ENCODE data around the gene CBLB.
A peak's percentile ranks its signal among the peaks of the same experiment; 100 is the strongest.

Gene CBLB

DNA sequence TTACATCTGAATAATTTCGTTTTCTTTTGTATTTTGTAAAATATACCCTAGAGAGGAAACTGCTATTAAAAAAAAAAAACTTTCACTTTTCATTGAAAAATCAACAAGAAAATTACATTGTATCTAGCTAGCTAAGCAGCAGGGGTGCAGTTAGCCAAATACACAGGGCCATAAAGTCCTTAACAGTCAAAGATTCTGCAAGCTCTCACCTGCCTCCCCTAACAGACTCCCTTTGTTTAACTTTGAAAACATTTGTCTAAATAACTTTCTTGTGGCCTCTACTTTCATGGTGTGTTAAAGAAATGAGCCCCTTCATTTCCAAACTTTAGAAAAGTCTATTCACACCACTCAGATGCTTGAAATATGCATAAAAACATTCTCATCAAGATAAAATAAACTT lies 23.3 kb downstream of the CBLB start:
- DNase-seq = no peak

- no peak for DNase-seq
Measured at GRCh38 chr3:105844704-105845103, 24.1 kb downstream of the CBLB start.

- DNase-seq = no peak
Measured at GRCh38 chr3:105843994-105844393, 24.8 kb downstream of the CBLB start.

DNA sequence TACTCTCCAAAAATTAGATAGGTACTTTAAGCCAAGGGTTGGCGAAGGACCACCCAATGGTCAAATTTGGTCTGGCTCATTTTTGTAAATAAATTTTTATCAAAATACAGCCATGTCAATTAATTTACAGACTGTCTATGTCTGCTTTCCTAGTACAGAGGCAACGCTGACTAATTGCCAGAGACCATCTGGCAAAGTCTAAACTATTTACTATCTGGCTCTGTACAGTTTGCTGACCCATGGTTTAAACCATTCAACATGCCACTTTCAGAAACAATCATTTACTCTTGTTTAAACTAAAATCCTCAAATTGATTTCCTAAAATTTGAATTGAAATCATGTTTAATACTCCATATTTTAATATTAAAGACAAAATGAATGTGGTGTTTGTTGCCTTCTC lies 25.9 kb downstream of the CBLB start:
- DNase-seq = no peak

GRCh38 chr3:105842449-105842848 lies 26.4 kb downstream of the CBLB start:
- no peak for DNase-seq

DNA sequence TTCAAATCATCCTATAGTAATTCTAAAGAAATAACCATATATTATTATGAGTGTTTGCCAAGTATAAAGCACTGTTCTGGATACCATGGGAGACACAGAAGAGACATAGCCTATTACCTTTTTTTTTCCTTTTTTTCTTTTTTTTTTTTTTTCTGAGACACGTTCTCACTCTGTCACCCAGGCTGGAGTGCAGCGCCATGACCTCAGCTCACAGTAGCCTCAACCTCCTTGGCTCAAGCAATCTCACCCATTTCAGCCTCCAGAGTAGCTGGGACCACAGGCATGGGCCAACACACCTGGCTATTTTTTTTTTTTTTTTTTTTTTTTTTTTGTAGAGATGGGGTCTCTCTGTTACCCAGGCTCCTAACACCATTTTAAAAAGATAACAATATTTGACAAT lies 30.9 kb downstream of the CBLB start:
- DNase-seq = no peak

GRCh38 chr3:105837143-105837740 lies 31.6 kb downstream of the CBLB start:
- peak; percentile 6 for DNase-seq

GRCh38 chr3:105836533-105836932 lies 32.3 kb downstream of the CBLB start:
- DNase-seq = no peak

DNA sequence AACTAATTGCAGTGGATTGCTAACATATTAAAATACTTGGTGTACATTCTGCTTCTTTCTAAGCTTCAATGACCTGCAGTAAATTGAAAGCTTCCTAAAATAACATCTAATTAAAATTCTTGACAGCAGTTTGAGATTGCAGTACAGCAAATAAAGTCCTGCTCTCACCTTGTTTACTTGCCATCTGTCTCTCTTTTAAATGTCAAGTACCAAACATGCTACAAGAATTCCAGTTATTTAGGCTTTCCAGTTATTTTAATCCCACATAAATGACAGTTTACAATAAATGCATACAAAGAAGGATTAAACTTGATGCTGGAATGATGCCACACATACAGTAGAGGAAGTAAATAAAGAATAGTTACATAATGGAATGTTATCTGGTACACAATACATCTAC lies 33.2 kb downstream of the CBLB start:
- no peak for DNase-seq

DNA sequence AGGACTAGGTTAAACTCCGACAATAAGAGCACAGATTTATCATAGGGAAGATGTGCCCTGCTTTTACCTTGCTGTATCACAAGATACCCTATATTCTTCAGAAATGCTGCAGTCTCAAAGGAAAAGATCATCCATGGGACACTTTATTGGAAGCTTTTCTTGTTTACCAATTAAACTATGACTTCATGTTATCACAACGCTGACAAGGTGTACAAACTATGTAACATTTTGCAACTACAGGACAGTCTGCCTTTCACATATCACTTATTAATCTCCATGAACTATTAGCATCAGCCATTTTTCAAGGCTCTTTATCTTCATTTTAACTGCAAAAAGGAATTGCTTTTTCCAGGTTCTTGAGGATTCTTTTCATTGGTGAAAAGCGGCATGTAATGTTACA lies 34.0 kb downstream of the CBLB start:
- no peak for DNase-seq

DNA sequence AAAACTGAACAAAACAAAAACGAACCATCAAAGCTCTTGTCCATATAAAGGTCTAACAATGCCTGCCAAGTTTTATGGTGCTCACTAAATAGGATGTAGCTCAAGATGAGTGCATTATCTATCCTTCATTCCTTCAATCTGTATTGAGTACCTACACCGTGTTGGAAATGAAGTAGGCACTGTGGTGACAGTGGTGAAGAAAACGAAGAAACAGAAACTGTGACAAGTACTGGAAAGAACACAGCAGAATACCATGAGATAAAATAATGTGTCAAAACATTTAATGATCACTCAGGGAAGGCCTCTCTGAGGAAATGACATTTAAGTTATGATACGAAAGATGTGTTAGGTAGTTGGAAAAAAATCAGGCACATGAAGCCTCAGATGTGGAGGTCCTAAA lies 36.2 kb downstream of the CBLB start:
- DNase-seq = no peak

- DNase-seq = no peak
Measured at GRCh38 chr3:105830836-105831235, 38.0 kb downstream of the CBLB start.

DNA sequence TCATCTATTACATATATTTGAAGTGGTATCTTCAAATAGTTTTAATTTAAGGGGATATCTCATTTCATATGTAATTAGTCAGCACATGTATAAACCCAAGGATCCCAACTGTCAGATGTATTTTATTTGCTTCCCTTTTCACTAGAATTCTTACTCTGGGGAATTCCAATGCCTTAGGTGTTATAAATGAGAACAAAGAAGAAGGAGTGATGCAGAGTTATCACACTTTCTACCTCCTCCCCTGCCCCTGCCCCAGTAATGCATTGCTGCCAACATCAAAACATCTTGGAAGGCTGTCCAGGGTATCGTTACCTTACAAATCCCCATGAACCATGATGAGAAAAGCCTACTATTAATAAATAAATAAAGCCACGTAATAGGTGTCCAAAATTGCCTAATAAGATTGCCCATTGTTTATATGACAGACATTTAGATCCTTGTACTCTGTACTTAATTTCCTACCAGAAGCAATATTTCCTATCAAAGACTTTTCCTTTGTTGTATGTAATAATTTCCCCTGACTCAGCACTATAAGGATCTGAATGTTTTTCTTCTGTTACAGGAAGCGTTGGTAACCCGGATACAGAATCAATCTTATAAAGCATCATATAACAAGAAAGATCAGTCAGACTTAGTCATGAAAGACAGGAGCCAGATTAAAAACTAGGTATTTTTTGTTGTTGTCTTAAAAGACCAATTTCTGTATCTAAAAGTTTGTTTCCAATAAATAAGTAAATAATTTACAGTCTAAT lies 38.8 kb downstream of the CBLB start:
- no peak for DNase-seq

DNA sequence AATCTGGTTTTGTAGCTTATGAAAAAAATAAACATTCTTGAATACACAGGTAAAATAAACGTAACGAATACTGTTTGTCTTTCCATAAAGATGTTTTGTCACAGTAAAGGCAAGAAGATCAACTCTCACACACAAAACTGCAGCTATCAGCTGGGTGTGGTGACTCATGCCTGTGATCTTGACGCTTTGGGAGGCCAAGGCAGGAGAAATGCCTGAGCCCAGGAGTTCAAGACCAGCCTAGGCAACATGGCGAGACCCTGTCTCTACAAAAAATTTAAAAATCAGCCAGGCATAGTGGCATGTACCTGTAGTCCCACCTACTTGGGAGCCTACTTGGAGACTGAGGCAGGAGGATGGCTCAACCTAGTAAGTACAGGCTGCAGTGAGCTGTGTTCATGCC lies 39.6 kb downstream of the CBLB start:
- no peak for DNase-seq

GRCh38 chr3:105828703-105829102 lies 40.1 kb downstream of the CBLB start:
- no peak for DNase-seq

DNA sequence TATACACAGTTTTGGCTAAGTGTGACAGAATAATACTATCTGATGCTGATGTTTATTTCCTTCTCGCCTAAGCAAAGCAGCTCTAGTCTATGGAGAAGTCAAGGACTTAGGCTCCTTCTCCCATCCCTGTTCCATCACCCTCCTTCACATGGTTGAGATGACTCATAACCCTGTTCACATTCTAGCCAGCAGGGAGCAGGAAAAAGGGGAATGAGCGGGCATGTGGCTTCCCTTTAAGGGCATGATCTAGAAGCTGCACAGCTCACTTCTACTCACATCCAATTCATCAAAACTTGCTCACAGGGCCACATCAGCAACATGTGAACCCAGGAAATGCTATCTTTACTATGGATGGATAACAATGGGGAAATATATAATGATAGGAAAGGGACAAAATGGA lies 40.9 kb downstream of the CBLB start:
- no peak for DNase-seq

- DNase-seq = no peak
Measured at GRCh38 chr3:105826778-105827634, 41.8 kb downstream of the CBLB start.

DNA sequence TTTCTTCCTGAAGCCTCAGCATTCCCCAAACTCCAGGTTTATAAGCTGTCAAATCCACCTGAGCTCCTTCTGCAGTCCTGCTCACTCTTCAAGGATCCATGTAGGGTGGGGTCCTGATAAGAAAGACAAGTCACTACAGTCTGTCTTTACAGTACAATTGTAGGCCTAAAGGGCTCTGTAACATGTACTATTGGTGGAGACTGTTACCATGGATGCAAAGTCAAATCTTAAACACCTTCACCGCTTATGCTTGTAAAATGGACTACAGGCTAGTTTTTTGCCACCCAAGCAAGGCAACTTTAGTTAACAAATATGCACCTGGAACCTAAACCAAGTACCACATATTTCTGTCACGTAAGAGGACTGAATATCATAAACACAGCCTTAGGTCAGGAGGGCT lies 44.7 kb downstream of the CBLB start:
- DNase-seq = no peak

- DNase-seq = no peak
Measured at GRCh38 chr3:105823149-105823867, 45.5 kb downstream of the CBLB start.

DNA sequence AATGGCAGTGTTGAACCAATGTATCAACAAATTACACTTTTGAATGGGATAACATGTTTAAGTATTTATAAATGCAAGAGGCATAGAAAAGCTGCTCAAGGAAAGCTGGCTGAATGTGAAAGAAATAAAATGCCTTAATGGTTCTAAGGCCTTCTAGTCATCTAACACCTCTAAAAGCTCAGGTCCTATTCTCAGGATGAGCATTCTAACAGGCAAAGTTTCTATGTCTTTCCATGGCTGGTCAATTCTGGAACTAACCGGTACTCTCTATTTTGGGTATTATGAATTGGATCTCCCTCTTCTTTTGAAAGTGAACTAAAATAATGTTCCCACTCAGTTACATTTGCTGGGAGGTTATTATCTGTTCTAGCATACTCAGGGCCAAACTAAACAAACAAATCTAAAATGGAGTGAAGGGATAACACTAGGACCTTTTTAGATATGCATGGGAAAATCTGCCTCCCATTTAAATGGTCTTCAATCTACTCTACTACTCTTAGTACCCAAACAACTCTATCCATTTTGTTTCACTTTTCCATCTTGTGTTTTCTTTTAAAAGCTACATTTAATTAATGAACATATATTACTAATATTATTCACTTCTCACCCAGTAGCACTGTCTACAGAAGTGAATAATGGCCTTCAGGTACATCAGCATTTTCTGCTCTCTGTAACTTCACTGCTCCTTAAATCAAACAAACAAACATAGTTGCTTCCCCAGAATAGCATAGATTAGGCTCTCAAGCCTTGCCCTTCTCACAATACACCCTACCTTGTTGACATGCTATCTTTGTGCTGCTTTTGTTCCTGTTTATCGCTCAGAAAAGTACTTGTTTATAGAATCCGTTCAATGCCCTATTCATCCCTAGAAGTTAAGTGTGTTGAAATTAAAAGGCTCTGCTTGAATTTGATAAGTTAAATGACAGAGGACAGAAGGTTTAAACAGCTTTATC lies 46.4 kb downstream of the CBLB start:
- no peak for DNase-seq

GRCh38 chr3:105821433-105821832 lies 47.4 kb downstream of the CBLB start:
- DNase-seq = no peak

GRCh38 chr3:105816833-105817232 lies 52.0 kb downstream of the CBLB start:
- no peak for DNase-seq

Measured in NCI-H1092 (cell line).